GM19239 (cell line): ENCODE results near the gene FAM167B.
A peak's percentile ranks its signal among the peaks of the same experiment; 100 is the strongest.
"Not testable (repeated sequence)": the region's sequence is repeated elsewhere in the genome, so short reads cannot be mapped to it uniquely, and the experiment has no call there.

Experiments
- DNase-seq: peaks from one replicate; pipeline ENCODE4 v3.0.0; 2011; ENCODE audit warnings: low spot score; ENCODE audit not compliant: insufficient read length
- FAIRE-seq: peaks from 2 replicates; lab custom pipeline; 2011; peaks lifted over from hg19 to GRCh38; lab: Jason Lieb, UNC

FAM167B gene

DNA sequence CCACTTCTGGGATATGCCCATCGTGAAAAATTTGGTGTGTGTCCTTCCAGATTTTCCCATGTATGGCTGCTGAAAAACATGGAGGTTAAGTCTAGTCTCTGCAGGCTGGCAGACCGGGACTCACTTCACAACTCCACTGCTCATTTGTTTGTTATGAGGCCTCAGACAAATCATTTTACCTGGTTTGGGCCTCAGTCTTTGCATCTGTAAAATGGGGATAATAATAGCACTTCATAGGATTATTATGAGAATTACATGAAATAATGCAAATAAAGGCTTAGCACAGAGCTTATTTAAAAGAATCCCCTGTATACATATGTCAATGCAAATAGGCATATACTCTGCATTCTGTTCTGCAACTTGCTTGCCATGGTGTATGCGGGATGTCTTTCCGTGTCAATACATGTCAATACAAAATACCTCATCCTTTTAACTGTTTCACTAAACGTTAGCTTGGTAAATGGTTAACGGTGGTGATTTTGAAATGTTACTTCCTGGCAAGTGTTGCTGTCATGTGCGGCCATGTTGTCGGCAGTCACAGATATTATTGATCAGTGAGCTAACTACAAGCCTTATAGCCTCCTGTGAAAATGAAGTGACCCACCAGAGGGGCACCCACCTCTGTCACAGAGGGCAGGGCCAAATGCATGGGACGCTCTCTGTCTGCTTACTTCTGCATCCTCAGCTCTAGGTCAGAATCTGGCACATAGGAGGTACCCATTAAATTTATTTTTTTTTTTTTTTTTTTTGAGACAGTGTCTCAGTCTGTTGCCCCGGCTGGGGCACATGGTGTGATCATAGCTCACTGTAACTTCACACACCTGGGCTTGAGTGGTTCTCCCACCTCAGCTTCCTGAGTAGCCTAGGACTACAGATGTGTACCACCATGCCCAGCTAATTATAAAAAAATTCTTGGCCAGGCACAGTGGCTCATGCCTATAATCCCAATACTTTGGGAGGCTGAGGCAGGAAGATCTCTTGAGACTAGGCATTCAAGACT, 8.3 kb downstream of the FAM167B start:
- DNase-seq: no peak

DNA sequence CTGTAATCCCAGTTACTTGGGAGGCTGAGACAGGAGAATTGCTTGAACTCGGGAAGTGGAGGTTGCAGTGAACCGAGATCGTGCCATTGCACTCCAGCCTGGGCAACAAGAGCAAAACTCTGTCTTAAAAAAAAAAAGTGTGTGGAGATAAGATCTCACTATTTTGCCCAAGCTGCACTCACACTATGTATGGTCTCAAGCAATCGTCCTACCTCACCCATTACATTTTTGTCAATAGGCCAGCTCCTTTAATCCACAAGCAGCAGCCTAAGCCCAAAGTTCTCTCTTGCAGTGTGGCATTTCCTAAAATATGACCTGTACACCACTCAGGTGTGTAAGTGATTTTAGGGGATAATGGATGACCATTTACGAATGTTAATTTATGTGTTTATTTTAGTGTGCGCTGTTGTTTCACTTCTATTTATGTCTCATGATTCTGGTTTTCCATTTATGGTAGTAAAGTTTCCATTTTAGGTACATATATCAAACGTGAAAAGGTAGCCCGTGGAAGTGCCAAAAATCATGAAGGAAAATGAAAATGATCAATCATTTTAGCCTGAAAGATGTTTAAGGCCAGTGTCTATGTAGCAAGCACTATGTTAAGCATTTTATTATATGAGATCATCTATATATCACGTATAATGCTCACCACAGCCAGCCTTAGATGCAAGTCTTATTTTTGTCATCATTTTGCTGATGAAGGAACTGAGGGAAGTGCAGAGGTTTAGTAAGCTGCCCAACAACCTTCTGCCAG, 9.6 kb downstream of the FAM167B start:
- DNase-seq: no peak
- FAIRE-seq: peak; percentile 87

More for the DNA sequence above, 8.3 kb downstream of the FAM167B start:
- FAIRE-seq: peak; percentile 83

DNA sequence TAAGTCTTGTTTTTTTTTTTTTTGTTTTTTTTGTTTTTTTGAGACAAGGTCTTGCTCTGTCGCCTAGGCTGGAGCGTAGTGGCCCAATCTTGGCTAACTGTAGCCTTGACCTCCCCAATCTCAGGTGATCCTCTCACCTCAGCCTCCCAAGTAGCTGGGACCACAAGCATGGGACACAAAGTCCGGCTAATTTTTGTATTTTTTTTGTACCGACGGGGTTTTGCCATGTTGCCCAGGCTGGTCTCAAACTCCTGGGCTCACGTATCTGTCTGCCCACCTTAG, 10.1 kb downstream of the FAM167B start:
- FAIRE-seq (no peak), DNase-seq (no peak)

DNA sequence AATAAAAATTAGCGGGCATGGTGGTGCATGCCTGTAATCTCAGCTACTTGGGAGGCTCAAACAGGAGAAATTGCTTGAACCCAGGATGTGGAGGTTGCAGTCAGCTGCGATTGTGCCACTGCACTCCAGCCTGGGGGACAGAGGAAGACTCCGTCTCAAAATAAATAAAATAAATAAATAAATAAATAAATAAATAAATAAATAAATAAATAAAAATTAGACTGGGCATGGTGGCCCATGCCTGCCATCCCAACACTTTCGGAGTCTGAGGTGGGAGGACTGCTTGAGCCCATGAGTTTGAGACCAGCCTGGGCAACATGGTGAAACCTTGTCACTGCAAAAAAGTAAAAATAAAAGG, 16.2 kb downstream of the FAM167B start:
- not testable (repeated sequence) for FAIRE-seq, DNase-seq

DNA sequence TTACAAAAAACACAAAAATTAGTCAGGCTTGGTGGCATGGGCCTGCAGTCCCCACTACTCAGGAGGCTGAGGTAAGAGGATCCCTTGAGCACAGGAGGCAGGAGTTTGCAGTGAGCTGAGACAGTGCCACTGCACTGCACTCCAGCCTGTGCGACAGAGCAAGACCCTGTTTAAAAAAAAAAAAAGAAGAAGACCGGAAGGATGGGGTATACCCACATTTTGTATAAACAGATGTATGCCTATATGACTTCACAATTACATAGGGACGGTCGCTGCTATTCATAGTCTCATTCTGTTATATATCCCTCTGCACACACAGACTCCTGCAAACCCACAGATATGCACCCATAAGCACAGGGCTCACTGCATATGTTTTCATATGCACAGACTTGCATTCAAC, 16.7 kb downstream of the FAM167B start:
- DNase-seq: no peak
- peak; percentile 66 for FAIRE-seq

DNA sequence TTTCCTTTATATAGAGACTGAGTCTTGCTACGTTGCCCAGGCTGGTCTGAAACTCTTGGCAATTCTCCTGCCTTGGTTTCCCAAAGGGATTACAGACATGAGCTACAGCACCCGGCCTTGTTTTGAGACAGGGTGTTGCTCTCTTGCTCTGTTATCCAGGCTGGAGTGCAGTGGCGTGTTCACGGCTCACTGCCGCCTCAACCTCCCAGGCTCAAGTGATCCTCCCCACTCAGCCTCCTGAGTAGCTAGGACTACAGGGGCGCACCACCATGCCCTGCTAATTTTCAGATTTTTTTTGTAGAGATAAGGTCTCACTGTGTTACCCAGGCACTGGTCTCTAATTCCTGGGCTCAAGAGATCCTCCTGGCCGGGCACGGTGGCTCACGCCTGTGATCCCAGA, 18.8 kb downstream of the FAM167B start:
- FAIRE-seq: no peak
- no peak for DNase-seq

DNA sequence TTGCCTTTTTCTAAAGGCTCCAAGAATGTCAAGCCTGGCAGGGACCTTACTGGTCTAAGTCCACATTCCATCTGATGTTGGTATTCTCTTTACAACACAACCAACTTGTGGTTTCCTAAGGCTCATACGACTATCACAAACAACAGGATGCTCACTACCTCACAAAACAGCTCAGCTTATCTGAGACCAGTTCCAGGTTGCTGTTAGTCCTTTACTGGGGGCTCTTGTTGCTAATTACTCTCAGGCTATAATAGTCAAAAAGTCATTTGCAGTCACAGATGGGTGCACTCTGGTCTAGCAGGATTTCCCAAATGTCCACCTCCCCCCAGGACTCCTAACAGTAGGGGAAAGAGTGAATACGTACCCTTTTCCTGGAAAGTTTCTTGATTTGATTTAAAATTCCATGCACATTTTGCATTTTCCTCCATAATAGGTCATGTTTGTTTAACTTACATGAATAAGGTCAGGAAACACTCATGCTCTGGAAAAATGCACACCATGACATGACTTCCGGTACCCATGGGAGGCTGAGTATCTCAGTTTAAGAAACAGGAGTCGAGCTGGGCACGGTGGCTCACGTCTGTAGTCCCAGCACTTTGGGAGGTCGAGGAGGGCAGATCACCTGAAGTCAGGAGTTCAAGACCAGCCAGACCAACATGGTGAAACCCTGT, 20.0 kb downstream of the FAM167B start:
- FAIRE-seq (peak; percentile 57), DNase-seq (no peak)

DNA sequence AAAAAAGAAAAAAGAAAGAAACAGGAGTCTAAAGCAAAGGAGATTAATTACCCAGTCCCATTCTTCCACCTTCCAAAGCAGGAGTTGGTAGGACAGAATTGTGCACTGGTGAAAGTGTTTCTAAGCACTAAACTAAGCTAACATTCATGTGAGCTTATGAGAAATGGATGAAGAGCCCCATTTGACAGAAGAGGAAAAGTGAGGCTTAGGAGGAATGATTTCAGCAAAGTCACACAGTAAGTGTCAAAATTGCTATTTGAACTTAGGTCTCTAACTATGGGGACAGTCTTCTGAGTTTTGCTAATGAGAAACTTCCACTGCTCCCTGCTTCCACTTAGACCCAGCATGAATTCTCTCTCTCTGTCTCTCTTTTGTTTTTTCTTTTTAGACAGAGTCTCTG, 22.7 kb downstream of the FAM167B start:
- no peak for FAIRE-seq
- DNase-seq: no peak

DNA sequence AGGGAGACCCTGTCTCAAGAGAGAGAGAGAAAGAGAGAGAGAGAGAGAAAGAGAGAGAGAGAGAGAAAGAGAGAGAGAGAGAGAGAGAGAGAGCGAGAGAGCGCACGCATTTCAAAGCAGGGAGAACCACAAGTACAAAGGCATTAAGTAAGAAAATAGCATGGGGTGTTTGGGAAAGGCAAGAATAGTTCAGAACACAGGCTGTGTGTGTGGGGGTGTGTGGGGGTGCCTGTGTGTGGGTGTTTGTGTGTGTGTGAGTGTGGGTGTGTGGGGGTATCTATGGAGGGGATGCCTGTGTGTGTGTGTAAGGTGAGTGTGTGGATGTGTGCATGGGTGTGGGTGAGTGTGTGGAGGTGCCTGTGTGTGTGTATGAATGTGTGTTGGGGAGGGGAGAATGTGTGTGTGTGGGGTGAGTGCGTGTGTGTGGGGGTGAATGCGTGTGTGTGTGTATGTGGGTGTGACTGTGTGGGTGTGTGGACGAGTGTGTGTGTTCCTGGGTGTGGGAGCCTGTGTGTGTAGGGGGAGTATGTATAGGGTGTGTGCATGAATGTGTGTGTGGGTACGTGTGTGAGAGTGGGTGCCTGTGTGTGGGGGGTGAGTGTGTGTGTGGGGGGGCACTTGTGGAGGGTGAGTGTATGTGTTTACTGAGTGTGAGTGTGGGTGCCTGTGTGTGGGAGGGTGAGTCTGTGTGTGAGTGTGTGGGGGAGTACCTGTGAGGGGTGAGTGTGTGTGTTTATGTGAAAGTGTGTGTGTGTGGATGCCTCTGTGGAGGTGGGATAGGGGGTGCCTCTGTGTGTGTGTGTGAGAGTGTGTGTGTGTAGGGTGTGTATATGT, 25.8 kb downstream of the FAM167B start:
- DNase-seq: no peak
- FAIRE-seq: no peak

DNA sequence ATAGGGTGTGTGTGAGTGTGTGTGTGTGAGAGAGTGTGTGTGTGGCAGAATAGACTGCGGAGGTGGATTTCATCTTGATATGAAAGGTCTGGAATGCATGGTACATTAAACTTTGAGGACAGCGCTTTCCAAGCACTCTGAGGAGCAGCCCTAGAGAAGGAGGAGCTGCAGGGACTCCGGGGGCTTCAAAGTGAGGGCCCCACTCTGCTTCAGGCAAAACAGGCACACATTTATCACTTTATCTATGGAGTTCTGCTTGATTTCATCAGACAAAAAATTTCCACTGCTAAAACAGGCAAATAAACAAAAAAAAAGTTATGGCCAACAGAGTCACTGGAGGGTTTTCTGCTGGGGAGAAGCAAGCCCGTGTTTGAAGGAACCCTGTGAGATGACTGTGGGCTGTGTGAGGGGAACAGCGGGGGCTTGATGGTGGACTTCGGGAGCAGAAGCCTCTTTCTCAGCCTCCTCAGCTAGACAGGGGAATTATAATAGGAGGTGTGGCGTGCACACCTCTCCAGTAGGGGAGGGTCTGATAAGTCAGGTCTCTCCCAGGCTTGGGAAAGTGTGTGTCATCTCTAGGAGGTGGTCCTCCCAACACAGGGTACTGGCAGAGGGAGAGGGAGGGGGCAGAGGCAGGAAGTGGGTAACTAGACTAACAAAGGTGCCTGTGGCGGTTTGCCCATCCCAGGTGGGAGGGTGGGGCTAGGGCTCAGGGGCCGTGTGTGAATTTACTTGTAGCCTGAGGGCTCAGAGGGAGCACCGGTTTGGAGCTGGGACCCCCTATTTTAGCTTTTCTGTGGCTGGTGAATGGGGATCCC, 26.6 kb downstream of the FAM167B start:
- no peak for DNase-seq
- FAIRE-seq: peak; percentile 80

DNA sequence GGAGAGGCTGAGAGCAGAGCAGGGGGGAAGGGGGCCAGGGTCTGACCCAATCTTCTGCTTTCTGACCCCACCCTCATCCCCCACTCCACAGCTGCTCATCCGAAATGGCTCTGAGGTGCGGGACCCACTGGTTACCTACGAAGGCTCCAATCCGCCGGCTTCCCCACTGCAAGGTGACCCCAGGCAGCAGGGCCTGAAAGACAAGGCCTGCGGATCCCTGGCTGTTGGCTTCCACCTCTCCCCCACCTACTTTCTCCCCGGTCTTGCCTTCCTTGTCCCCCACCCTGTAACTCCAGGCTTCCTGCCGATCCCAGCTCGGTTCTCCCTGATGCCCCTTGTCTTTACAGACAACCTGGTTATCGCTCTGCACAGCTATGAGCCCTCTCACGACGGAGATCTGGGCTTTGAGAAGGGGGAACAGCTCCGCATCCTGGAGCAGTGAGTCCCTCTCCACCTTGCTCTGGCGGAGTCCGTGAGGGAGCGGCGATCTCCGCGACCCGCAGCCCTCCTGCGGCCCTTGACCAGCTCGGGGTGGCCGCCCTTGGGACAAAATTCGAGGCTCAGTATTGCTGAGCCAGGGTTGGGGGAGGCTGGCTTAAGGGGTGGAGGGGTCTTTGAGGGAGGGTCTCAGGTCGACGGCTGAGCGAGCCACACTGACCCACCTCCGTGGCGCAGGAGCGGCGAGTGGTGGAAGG, 27.8 kb downstream of the FAM167B start:
- no peak for FAIRE-seq
- no peak for DNase-seq

DNA sequence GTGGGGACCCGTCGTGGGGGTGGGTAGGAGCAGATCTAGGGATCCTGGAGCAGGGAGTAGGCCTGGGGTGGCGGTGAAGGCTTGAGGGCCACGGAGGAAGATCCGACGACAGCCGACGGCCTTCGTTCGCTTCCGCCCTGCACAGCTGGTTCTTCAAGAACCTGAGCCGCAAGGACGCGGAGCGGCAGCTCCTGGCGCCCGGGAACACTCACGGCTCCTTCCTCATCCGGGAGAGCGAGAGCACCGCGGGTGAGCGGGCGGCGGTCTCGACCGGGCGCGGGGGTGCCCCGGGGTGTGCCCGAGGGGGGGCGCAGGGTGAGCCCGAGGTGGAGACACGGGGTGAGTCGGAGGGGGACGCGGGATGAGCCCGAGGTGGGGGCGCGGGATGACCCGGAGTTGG, 28.4 kb downstream of the FAM167B start:
- FAIRE-seq: no peak
- DNase-seq: no peak

DNA sequence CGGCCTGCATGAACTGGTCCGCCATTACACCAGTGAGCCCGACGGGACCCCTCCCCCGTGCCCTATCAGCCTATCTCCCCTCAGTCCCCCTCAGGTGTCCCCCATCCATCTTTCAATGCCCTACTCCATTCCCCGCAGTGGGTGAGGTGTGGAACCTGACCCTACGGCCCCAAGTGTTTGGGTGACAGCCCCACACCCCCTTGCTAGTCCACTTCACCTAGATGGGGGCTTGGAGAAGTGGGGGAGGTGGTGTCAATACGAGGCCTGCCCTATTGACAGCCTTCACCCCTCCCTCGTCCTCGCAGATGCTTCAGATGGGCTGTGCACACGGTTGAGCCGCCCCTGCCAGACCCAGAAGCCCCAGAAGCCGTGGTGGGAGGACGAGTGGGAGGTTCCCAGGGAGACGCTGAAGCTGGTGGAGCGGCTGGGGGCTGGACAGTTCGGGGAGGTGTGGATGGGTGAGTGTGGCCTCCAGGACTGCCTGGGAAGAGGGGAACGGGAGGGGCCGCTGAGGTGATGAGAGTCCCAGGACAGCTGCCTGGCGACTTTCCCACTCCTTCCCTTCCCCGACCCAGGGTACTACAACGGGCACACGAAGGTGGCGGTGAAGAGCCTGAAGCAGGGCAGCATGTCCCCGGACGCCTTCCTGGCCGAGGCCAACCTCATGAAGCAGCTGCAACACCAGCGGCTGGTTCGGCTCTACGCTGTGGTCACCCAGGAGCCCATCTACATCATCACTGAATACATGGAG, 29.2 kb downstream of the FAM167B start:
- DNase-seq (no peak), FAIRE-seq (no peak)

DNA sequence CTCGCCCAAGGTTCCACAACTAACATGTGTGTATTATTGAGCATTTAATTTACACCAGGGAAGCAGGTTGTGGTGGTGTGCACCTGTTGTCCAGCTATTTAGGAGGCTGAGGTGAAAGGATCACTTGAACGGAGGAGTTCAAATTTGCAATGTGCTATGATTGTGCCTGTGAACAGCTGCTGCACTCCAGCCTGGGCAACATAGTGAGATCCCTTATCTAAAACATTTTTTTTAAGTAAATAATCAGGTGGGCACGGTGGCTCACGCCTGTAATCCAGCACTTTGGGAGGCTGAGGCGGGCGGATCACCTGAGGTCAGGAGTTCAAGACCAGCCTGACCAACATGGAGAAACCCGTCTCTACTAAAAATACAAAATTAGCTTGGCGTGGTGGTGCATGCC, 37.8 kb downstream of the FAM167B start:
- FAIRE-seq, DNase-seq: not testable (repeated sequence)

DNA sequence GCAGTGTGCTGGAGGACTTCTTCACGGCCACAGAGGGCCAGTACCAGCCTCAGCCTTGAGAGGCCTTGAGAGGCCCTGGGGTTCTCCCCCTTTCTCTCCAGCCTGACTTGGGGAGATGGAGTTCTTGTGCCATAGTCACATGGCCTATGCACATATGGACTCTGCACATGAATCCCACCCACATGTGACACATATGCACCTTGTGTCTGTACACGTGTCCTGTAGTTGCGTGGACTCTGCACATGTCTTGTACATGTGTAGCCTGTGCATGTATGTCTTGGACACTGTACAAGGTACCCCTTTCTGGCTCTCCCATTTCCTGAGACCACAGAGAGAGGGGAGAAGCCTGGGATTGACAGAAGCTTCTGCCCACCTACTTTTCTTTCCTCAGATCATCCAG, 38.6 kb downstream of the FAM167B start:
- FAIRE-seq: no peak
- DNase-seq: no peak

DNA sequence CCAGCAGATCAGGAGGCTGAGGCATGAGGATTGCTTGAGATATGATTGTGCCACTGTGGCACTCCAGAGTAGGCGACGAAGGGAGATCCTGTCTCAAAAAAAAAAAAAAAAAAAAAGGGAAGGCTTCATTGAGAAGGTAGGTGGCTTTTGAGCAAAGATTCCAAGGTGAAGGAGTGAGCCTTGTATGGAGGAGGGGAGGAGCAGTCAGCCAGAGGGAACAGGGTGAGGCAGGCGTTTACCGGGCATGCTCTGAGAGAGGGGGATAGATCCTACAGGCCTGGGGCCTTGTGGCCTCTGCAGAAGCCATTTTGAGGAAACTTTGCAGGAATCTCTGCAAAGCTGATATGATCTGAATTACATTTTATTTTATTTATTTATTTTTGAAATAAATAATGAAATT, 39.7 kb downstream of the FAM167B start:
- FAIRE-seq: no peak
- DNase-seq: no peak

DNA sequence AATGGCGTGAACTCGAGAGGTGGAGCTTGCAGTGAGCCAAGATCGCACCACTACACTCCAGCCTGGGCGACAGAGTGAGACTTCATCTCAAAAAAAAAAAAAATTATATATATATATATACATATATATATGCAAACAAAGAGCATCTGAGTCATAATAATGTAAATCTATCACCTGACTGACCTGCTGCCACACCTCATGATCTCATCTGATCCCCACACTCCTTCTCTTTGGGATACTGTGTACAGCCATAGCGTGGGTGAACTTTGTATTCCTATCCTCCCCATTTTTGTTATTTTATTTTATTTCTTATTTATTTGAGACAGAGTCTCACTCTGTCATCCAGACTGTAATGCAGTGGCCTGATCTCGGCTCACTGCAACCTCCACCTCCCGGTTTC, 42.2 kb downstream of the FAM167B start:
- no peak for DNase-seq
- no peak for FAIRE-seq

DNA sequence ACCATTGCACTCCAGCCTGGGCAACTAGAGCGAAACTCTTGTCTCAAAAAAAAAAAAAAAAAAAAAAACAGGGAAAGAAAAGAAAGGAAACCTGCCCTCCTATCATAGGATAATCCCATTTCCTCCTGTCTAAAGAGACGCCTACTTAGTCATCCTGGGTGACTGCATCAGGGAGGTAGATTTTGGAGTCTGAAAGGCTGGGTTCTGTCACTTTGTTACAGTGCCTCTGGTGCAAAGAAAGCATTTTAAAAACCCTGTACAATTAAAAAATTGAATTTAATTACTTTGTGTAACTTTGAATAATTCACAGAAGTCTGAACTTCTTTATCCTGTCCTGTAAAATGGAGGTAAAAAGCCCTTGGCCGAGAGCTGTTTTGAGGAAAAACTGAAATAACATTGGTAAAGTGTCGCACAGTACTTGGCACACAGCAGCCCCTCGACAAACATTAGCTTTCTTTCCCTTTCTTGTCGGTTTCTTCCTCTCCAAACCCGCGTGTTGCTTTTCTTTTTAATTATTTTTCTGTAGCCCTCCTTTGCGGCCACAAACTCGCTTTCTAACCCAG, 44.2 kb downstream of the FAM167B start:
- DNase-seq (no peak), FAIRE-seq (no peak)
